Breast epithelium (tissue), 4 donors: Measurements from ENCODE around the gene KIF1A. TPM values are rescaled to one million over a fixed set of nuclear protein-coding genes. Genes with fewer than 3 reads are reported as not detected.

Experiments
- DNase-seq, 2 donors: peaks; one replicate each; pipeline ENCODE4 v3.0.0-alpha.2; 2019; ENCODE audit warnings: low spot score in 2 of 2
- H3K27ac ChIP-seq, 2 donors: fragments of 200-600 bp; sonication (generic) in 1 of 2; one replicate each; pipeline ENCODE4 v1.5.1; 2016 to 2019; ENCODE audit warnings: mild to moderate bottlenecking in 1 of 2
- H3K27me3 ChIP-seq, 2 donors: fragments of 200-600 bp; sonication (generic) in 1 of 2; one replicate each; pipeline versions ENCODE4 v1.5.1 to v1.6.0; 2017 to 2019; ENCODE audit warnings: control low read depth in 1 of 2, mild to moderate bottlenecking in 1 of 2
- H3K36me3 ChIP-seq: fragments of 200-600 bp; one replicate; pipeline ENCODE4 v1.5.1; 2019
- H3K4me1 ChIP-seq, 2 donors: fragments of 200-600 bp; sonication (generic); one replicate each; pipeline ENCODE4 v1.5.1; 2016 to 2019; ENCODE audit warnings: control low read depth in 1 of 2
- H3K4me3 ChIP-seq, 3 donors: fragments of 200-600 bp; sonication (generic); 1 replicate in 2 of 3; 2 replicates in 1 of 3; pipeline ENCODE4 v1.5.1; 2016 to 2019; ENCODE audit warnings: mild to moderate bottlenecking in 3 of 3, moderate library complexity in 2 of 3
- H3K9me3 ChIP-seq, 2 donors: fragments of 200-600 bp; sonication (generic) in 1 of 2; one replicate each; pipeline ENCODE4 v1.5.1; 2016 to 2019; ENCODE audit warnings: control low read depth in 1 of 2
- POLR2A ChIP-seq: fragments of 450-650 bp; IDR thresholded peaks from one replicate; pipeline ENCODE4 v1.6.1; 2016; ENCODE audit warnings: antibody characterized with exemption, mild to moderate bottlenecking, moderate library complexity
- POLR2AphosphoS5 ChIP-seq, 3 donors: sonication (generic); formaldehyde crosslinking; IDR thresholded peaks; one replicate each; pipeline ENCODE4 v1.6.1; 2017; ENCODE audit warnings: antibody characterized with exemption in 3 of 3
- intact Hi-C: fragments of 100-400 bp; cut with DNase I; formaldehyde crosslinking; loops from one replicate; pipeline ENCODE4 v1.15.1; 2023; ENCODE audit warnings: low total_unique reads
- total RNA-seq, 3 donors: library from RNA; depleted of rRNA; stranded (reverse); fragments of >200 nt; gene quantifications; one replicate each; pipeline ENCODE4 v1.1.0, GENCODE V29; 2016
- TF ChIP-seq, protein P1 (sequence below), 3 donors: fragments of 450-650 bp; IDR thresholded peaks; one replicate each; pipeline ENCODE4 v1.5.1; 2016 to 2017; ENCODE audit warnings: antibody characterized with exemption in 3 of 3, mild to moderate bottlenecking in 3 of 3, moderate library complexity in 3 of 3

The KIF1A gene
- total RNA-seq, 3 donors from 2014 or later = under 0.01 to 0.29 TPM; not detected in 1

- no peak overlapping the region for H3K27ac ChIP-seq
- intact Hi-C loops = no loop called here
These were observed 105.9 kb downstream of the KIF1A start for GRCh38 chr2:240713928-240714746.

GRCh38 chr2:240713071-240713927, 106.7 kb downstream of the KIF1A start:
- Histone ChIP-seq H3K4me3 (no peak overlapping the region), H3K4me1 (no peaks in the 10 kb centered on the region), H3K9me3 (no peaks in the 10 kb centered on the region), H3K36me3 (no peaks in the 10 kb centered on the region), H3K27me3 (peaks cover 0 to 6% of the 10 kb centered on the region in 2 donors), H3K27ac (no peak overlapping the region)
- intact Hi-C loops = no loop called here
- TF ChIP-seq POLR2A = no peak
- TF ChIP-seq, protein P1, sequence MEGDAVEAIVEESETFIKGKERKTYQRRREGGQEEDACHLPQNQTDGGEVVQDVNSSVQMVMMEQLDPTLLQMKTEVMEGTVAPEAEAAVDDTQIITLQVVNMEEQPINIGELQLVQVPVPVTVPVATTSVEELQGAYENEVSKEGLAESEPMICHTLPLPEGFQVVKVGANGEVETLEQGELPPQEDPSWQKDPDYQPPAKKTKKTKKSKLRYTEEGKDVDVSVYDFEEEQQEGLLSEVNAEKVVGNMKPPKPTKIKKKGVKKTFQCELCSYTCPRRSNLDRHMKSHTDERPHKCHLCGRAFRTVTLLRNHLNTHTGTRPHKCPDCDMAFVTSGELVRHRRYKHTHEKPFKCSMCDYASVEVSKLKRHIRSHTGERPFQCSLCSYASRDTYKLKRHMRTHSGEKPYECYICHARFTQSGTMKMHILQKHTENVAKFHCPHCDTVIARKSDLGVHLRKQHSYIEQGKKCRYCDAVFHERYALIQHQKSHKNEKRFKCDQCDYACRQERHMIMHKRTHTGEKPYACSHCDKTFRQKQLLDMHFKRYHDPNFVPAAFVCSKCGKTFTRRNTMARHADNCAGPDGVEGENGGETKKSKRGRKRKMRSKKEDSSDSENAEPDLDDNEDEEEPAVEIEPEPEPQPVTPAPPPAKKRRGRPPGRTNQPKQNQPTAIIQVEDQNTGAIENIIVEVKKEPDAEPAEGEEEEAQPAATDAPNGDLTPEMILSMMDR (IDR thresholded peaks at IDR 0.05) = no peak
- no peak for TF ChIP-seq POLR2AphosphoS5 (IDR thresholded peaks at IDR 0.05)
- no peak for DNase-seq

More at GRCh38 chr2:240713928-240714746, 105.9 kb downstream of the KIF1A start:
- no peaks in the 10 kb centered on the region for H3K9me3 ChIP-seq
- TF ChIP-seq, protein P1 (IDR thresholded peaks at IDR 0.05) = no peak
- no peak for TF ChIP-seq POLR2AphosphoS5 (IDR thresholded peaks at IDR 0.05)
- TF ChIP-seq POLR2A = no peak
- H3K27me3 ChIP-seq = peaks cover 0 to 6% of the 10 kb centered on the region in 2 donors
- no peak for DNase-seq
- no peaks in the 10 kb centered on the region for H3K36me3 ChIP-seq
- H3K4me1 ChIP-seq = no peaks in the 10 kb centered on the region
- no peak overlapping the region for H3K4me3 ChIP-seq

DNA sequence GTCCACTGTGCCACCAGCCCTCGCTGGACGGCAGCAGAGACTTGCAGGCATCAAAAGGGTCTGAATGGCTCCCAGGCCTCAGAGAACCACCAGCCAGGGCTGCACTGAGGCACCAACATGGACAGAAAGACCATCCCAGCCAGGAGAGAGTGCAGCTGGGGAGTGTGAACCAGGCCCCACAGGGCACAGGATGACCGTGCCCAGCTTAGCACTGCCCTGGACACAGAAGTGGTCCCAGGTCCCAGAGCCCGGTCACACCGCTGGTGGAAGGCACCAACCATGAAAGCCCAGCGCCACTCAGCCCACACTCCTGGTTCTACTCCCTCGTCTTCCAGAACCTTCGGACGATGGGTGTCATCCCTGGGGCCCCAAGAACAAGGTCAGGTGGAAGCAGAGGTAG, 107.9 kb downstream of the KIF1A start:
- no peak for TF ChIP-seq POLR2A
- TF ChIP-seq, protein P1 (IDR thresholded peaks at IDR 0.05) = no peak
- no peak for TF ChIP-seq POLR2AphosphoS5 (IDR thresholded peaks at IDR 0.05)
- Histone ChIP-seq H3K36me3 (no peaks in the 10 kb centered on the region), H3K27ac (no peak overlapping the region), H3K9me3 (no peaks in the 10 kb centered on the region), H3K4me1 (no peaks in the 10 kb centered on the region), H3K27me3 (peaks cover 0 to 11% of the 10 kb centered on the region in 2 donors), H3K4me3 (no peak overlapping the region)
- intact Hi-C loops = no loop called here
- no peak for DNase-seq

DNA sequence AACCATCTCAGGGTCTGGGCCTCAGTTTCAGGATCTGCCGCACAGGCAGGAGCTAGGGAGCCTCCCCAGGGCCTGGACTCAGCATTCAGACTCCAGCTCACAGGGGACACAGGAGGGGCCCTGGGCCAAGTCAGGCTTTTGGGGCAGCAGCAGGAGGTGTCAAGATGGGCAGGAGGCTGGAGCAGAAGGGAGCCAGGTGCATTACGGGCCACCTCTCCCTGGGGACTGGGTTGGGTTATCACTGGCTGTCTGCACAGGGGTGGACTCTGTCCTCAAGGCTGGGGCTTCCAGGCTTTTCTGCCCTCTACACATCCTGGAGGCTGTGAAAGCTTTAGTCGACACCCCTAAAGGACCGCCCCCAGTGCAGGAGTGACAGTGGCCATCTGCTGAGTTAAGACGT, 108.3 kb downstream of the KIF1A start:
- Histone ChIP-seq H3K9me3 (no peaks in the 10 kb centered on the region), H3K4me3 (no peak overlapping the region), H3K36me3 (no peaks in the 10 kb centered on the region), H3K27me3 (peaks cover 0 to 11% of the 10 kb centered on the region in 2 donors), H3K27ac (no peak overlapping the region), H3K4me1 (no peaks in the 10 kb centered on the region)
- no peak for DNase-seq
- intact Hi-C loops = no loop called here
- TF ChIP-seq, protein P1 (IDR thresholded peaks at IDR 0.05) = no peak
- TF ChIP-seq POLR2A (no peak), POLR2AphosphoS5 (IDR thresholded peaks at IDR 0.05) (no peak)
